Ectodermal cell (in vitro differentiated cells): ENCODE data around the gene TMEM97.
A peak's percentile ranks its signal among the peaks of the same experiment; 100 is the strongest.

Experiments
- H3K27ac ChIP-seq: 2 replicates; pipeline ENCODE4 v1.7.0; 2013; ENCODE audit warnings: mild to moderate bottlenecking, low read depth, low read length; ENCODE audit not compliant: insufficient read depth, poor library complexity, severe bottlenecking
- H3K27me3 ChIP-seq: 2 replicates; pipeline ENCODE4 v1.7.0; 2013; ENCODE audit warnings: mild to moderate bottlenecking, low read length; ENCODE audit not compliant: insufficient read depth, control insufficient read depth, poor library complexity, severe bottlenecking
- H3K36me3 ChIP-seq: one replicate; pipeline ENCODE4 v1.7.0; 2013; ENCODE audit warnings: low read length; ENCODE audit not compliant: control insufficient read depth, insufficient read depth
- H3K4me1 ChIP-seq: one replicate; pipeline ENCODE4 v1.7.0; 2013; ENCODE audit warnings: low read length; ENCODE audit not compliant: control insufficient read depth, insufficient read depth
- H3K4me3 ChIP-seq: 2 replicates; pipeline ENCODE4 v1.7.0; 2013; ENCODE audit warnings: low read depth, low read length, control low read depth; ENCODE audit not compliant: insufficient read depth
- H3K9me3 ChIP-seq: 2 replicates; pipeline ENCODE4 v1.7.0; 2013; ENCODE audit warnings: mild to moderate bottlenecking, low read length, moderate library complexity; ENCODE audit not compliant: control insufficient read depth
- WGBS, 2 experiments: methylation state at CpG; one replicate each; pipeline ENCODE4 v1.1.7; 2013; ENCODE audit warnings: missing lambda C conversion rate in 2 of 2; 5-methylcytosine and 5-hydroxymethylcytosine counted together

TMEM97 gene

GRCh38 chr17:28363776-28364650 lies 45.0 kb downstream of the TMEM97 start:
- Histone ChIP-seq H3K4me1 (no peaks in the 10 kb centered on the region), H3K9me3 (no peaks in the 10 kb centered on the region), H3K27ac (no peak overlapping the region), H3K27me3 (no peaks in the 10 kb centered on the region), H3K36me3 (peaks cover 11% of the 10 kb centered on the region), H3K4me3 (no peak overlapping the region)
- WGBS, 2 experiments, result 93 to 96% methylated on average over 8 of the region's 8 CpGs

- H3K9me3 ChIP-seq, result no peaks in the 10 kb centered on the region
- no peak within 1 kb of the TSS for H3K27ac ChIP-seq
- H3K4me1 ChIP-seq, result peaks cover 4% of the 10 kb centered on the region
- H3K36me3 ChIP-seq, result peaks cover 11% of the 10 kb centered on the region
- H3K27me3 ChIP-seq, result no peaks in the 10 kb centered on the region
- 90 to 92% methylated on average over 12 to 13 of the region's 13 CpGs for WGBS, 2 experiments
- H3K4me3 ChIP-seq, result no peak within 1 kb of the TSS
Measured at GRCh38 chr17:28364665-28365363, 45.8 kb downstream of the TMEM97 start, which contains the start of gene SEBOX. TSS of gene SEBOX (minus strand) at chr17:28365199. CDS start at chr17:28365151, 48 bp downstream.

- Histone ChIP-seq H3K27ac (no peak overlapping the region), H3K4me3 (no peak overlapping the region), H3K4me1 (peaks cover 9% of the 10 kb centered on the region), H3K27me3 (no peaks in the 10 kb centered on the region), H3K9me3 (no peaks in the 10 kb centered on the region), H3K36me3 (peaks cover 6% of the 10 kb centered on the region)
- WGBS, 2 experiments, result 88 to 93% methylated on average over 3 of the region's 3 CpGs
Measured at GRCh38 chr17:28365487-28365886, 46.5 kb downstream of the TMEM97 start.

GRCh38 chr17:28366605-28367004 lies 47.6 kb downstream of the TMEM97 start:
- 82% methylated on average over 1 of the region's 1 CpG for WGBS, 2 experiments
- no peaks in the 10 kb centered on the region for H3K27me3 ChIP-seq
- H3K4me1 ChIP-seq, result peaks cover 13% of the 10 kb centered on the region
- H3K36me3 ChIP-seq, result no peaks in the 10 kb centered on the region
- no peaks in the 10 kb centered on the region for H3K9me3 ChIP-seq
- no peak overlapping the region for H3K27ac ChIP-seq
- H3K4me3 ChIP-seq, result no peak overlapping the region

- peaks cover 13% of the 10 kb centered on the region for H3K4me1 ChIP-seq
- no peaks in the 10 kb centered on the region for H3K36me3 ChIP-seq
- H3K9me3 ChIP-seq, result no peaks in the 10 kb centered on the region
- H3K27me3 ChIP-seq, result peaks cover 11% of the 10 kb centered on the region
- no peak overlapping the region for H3K27ac ChIP-seq
- 91 to 92% methylated on average over 21 of the region's 21 CpGs for WGBS, 2 experiments
- H3K4me3 ChIP-seq, result no peak overlapping the region
Measured at GRCh38 chr17:28367641-28368305, 48.8 kb downstream of the TMEM97 start.

- 90 to 96% methylated on average over 5 of the region's 5 CpGs for WGBS, 2 experiments
- peaks cover 13% of the 10 kb centered on the region for H3K4me1 ChIP-seq
- no peak overlapping the region for H3K27ac ChIP-seq
- no peaks in the 10 kb centered on the region for H3K36me3 ChIP-seq
- peaks cover 17% of the 10 kb centered on the region for H3K27me3 ChIP-seq
- no peak overlapping the region for H3K4me3 ChIP-seq
- no peaks in the 10 kb centered on the region for H3K9me3 ChIP-seq
Measured at GRCh38 chr17:28368306-28368831, 49.4 kb downstream of the TMEM97 start.

GRCh38 chr17:28368915-28369683 lies 50.1 kb downstream of the TMEM97 start:
- 92 to 95% methylated on average over 23 of the region's 23 CpGs for WGBS, 2 experiments

GRCh38 chr17:28369684-28370034 lies 50.7 kb downstream of the TMEM97 start:
- H3K4me3 ChIP-seq, result no peak overlapping the region
- no peak overlapping the region for H3K27ac ChIP-seq
- no peaks in the 10 kb centered on the region for H3K36me3 ChIP-seq
- peaks cover 13% of the 10 kb centered on the region for H3K4me1 ChIP-seq
- peaks cover 30% of the 10 kb centered on the region for H3K27me3 ChIP-seq
- H3K9me3 ChIP-seq, result no peaks in the 10 kb centered on the region
- 83 to 87% methylated on average over 10 of the region's 10 CpGs for whole genome bisulfite sequencing, 2 experiments

More at GRCh38 chr17:28368915-28369683, 50.1 kb downstream of the TMEM97 start:
- Histone ChIP-seq H3K4me1 (peaks cover 13% of the 10 kb centered on the region), H3K4me3 (no peak overlapping the region), H3K9me3 (no peaks in the 10 kb centered on the region), H3K27ac (no peak overlapping the region), H3K36me3 (no peaks in the 10 kb centered on the region), H3K27me3 (peaks cover 24% of the 10 kb centered on the region)

GRCh38 chr17:28370035-28370743 lies 51.2 kb downstream of the TMEM97 start, which contains the start of gene VTN:
TSS of gene VTN (minus strand) at chr17:28370307. CDS start at chr17:28370203, 104 bp downstream.
- 50 to 55% methylated on average over 8 of the region's 8 CpGs for WGBS, 2 experiments
- peak within 1 kb of the TSS; percentile 56 for H3K27ac ChIP-seq

More at GRCh38 chr17:28370035-28370743, 51.2 kb downstream of the TMEM97 start, which contains the start of gene VTN:
- Histone ChIP-seq H3K4me3 (no peak within 1 kb of the TSS), H3K4me1 (peaks cover 13% of the 10 kb centered on the region), H3K9me3 (no peaks in the 10 kb centered on the region), H3K36me3 (no peaks in the 10 kb centered on the region), H3K27me3 (peaks cover 34% of the 10 kb centered on the region)
